HG02588 (cell line): Measurements from ENCODE around the gene MEPCE.

ENCODE experiments used
- ATAC-seq: cut with Tn5 transposase; IDR thresholded peaks from one replicate; pipeline ENCODE4 v1.9.1; 2021; ENCODE audit warnings: mild to moderate bottlenecking, moderate library complexity; ENCODE audit not compliant: unreplicated experiment

Gene MEPCE

GRCh38 chr7:100456562-100456961 lies 26.9 kb downstream of the MEPCE start:
- ATAC-seq = no peak

- no peak for ATAC-seq
These were observed 27.4 kb downstream of the MEPCE start for GRCh38 chr7:100457033-100457432.

- no peak for ATAC-seq
These were observed 34.6 kb downstream of the MEPCE start, which contains the start of gene SPACDR for GRCh38 chr7:100464210-100464660. SPACDR (minus strand) TSS chr7:100464260; CDS start chr7:100464025, 235 bp downstream.

- no peak for ATAC-seq
These were observed 35.2 kb downstream of the MEPCE start for GRCh38 chr7:100464791-100465190.

GRCh38 chr7:100465299-100465698 lies 35.7 kb downstream of the MEPCE start:
- no peak for ATAC-seq

- no peak for ATAC-seq
These were observed 36.2 kb downstream of the MEPCE start for GRCh38 chr7:100465702-100466311.

GRCh38 chr7:100466653-100467605 lies 37.3 kb downstream of the MEPCE start:
- ATAC-seq = no peak

GRCh38 chr7:100467638-100468373 lies 38.2 kb downstream of the MEPCE start:
- ATAC-seq = no peak

- ATAC-seq = no peak
These were observed 39.8 kb downstream of the MEPCE start for GRCh38 chr7:100469227-100470044.

- ATAC-seq = no peak
These were observed 41.4 kb downstream of the MEPCE start for GRCh38 chr7:100471021-100471420.

GRCh38 chr7:100472121-100472851 lies 42.7 kb downstream of the MEPCE start:
- ATAC-seq = no peak

GRCh38 chr7:100472854-100473499 lies 43.3 kb downstream of the MEPCE start:
- no peak for ATAC-seq

GRCh38 chr7:100475549-100475948 lies 45.9 kb downstream of the MEPCE start:
- ATAC-seq = no peak

GRCh38 chr7:100476101-100476780 lies 46.6 kb downstream of the MEPCE start:
- ATAC-seq = no peak

- no peak for ATAC-seq
These were observed 47.6 kb downstream of the MEPCE start for GRCh38 chr7:100476903-100477870.

GRCh38 chr7:100477871-100478267 lies 48.2 kb downstream of the MEPCE start:
- no peak for ATAC-seq

- ATAC-seq = peak; percentile 52
These were observed 49.5 kb downstream of the MEPCE start, which contains the start of gene TSC22D4 for GRCh38 chr7:100478958-100479660. TSC22D4 (minus strand) TSS chr7:100479214; CDS start chr7:100478038, 1,176 bp downstream.
